WI38 (cell line): ENCODE data around the gene PLXND1.

Source experiments
- H3K4me3 ChIP-seq: 2 replicates; pipeline ENCODE4 v1.5.1; 2011; ENCODE audit warnings: low read depth, mild to moderate bottlenecking, control low read depth, low read length
- TF ChIP-seq, protein P1 (sequence below): IDR thresholded peaks from 2 replicates; pipeline ENCODE4 v1.5.1; 2012; ENCODE audit warnings: low read depth, mild to moderate bottlenecking, control low read depth, low read length

Gene PLXND1

DNA sequence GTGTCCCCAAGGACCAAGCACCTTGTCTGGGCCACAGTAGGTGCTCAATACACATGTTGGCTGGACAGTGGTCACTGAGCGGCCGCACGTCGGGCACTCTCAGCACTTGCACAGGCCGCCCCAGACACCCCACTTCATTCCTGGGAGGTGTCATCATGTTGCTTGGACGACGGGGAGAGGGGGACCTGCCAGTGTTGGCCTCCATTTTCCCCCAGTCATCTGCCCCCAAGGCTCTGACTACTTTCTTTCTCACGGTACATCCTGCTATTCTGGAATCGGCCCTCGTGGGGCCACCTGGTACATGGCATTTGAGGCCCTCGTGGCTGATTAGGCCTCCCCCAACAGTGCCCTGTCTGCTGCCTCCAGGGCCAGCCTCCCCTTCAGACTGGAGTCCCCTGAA, 79.2 kb downstream of the PLXND1 start:
- TF ChIP-seq, protein P1, sequence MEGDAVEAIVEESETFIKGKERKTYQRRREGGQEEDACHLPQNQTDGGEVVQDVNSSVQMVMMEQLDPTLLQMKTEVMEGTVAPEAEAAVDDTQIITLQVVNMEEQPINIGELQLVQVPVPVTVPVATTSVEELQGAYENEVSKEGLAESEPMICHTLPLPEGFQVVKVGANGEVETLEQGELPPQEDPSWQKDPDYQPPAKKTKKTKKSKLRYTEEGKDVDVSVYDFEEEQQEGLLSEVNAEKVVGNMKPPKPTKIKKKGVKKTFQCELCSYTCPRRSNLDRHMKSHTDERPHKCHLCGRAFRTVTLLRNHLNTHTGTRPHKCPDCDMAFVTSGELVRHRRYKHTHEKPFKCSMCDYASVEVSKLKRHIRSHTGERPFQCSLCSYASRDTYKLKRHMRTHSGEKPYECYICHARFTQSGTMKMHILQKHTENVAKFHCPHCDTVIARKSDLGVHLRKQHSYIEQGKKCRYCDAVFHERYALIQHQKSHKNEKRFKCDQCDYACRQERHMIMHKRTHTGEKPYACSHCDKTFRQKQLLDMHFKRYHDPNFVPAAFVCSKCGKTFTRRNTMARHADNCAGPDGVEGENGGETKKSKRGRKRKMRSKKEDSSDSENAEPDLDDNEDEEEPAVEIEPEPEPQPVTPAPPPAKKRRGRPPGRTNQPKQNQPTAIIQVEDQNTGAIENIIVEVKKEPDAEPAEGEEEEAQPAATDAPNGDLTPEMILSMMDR, result no peak
- no peak overlapping the region for H3K4me3 ChIP-seq

DNA sequence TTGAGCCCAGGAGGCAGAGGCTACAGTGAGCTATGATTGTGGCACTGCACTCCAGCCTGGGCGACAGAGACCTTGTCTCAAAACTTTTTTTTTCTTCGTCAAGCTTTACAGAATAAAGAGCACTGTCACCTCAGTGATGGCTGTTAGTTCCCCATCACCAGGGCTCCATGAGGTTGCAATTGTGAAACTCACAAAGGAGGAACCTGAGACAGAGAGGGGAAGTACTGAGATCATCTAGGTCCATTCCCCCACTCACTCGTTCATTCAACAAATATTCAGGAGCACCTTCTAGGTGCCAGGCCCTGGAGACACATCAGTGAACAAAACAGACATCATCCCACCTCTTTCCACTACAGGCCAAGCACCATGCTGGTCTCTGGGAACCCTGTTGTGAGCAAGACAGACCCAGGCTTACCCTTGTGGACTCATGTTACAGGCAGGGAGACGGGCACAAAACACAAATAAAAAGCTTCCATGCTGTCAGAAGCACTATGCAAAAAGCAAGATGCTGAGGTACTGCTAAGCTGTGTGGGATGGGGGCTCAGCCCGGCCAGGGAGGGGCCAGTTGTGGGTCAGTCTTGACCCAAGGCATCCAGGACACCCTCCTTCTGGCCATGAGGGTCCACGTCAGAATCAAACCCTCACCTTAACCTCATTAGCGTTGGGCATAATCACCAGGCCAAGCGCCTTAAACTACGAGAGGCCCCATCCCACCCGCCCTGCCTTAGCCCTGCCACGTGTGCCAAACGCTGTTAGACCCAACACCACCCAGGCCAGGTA, 80.2 kb downstream of the PLXND1 start:
- TF ChIP-seq, protein P1, result no peak
- no peak overlapping the region for H3K4me3 ChIP-seq

DNA sequence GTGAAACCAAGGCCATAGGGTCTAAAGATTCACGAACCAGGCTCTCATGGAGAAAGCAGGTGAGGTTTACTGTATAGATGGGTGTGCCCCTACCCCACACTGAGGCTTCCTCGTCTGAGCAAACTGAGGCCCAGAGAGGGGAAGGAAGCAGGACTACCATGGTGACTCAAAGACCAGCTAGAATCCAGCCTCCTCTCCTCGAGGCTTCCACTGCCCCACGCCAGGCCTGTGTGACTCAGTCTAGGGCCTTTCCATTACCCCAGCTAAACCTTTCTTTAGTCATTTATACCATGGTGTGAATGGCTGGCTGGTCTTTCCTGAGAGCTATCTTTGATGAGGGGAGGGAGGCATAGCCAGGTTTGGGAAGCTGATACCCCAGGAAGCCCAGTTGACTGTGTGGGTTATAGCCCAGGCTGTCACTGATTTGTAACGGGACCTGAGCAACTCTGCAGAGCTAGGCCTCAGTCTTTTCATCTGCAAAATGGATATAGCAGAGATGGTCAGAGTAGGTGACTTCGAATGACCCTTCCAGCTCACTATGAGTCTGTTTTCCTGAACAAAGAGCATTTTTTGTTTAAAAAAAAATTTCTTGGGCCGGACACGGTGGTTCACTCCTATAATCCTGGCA, 81.0 kb downstream of the PLXND1 start:
- H3K4me3 ChIP-seq, result no peak overlapping the region
- TF ChIP-seq, protein P1, result no peak

DNA sequence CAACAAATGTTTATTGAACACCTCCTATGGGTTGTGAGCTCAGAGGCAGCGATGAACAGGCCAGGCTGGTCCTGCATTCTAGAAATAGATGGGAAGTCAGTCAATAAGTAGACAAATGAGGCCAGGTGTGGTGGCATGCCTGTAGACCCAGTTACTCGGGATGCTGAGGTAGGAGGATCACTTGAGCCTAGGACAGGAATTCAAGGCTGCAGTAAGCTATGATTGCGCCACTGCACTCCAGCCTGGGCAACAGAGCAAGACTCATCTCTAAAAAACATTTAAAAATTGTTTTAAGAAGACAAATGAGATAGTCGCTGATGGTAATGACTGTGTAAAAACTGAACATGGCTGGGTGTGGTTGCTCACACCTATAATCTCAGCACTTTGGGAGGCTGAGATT, 82.4 kb downstream of the PLXND1 start:
- H3K4me3 ChIP-seq, result no peak overlapping the region
- TF ChIP-seq, protein P1, result no peak

DNA sequence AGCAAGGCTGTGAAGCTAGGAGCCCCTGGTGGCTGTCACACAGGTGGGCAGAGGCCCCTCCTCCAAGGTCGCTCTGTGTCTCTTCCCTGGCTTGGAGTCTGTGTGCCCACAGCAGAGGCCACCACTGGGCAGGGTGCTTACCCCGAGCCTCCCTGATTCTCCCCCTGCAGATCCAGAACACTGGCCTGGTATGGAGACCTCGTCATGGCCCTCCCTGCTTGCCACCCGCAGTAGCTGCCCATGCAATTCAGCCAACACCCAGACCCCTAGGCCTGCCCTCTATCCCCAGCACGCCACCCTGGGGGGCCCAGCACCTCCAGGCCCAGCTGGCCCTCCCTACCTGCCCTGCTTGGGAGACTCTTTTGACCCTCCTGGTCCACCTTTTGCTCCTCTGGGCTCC, 83.5 kb downstream of the PLXND1 start:
- TF ChIP-seq, protein P1, result no peak
- no peak overlapping the region for H3K4me3 ChIP-seq

DNA sequence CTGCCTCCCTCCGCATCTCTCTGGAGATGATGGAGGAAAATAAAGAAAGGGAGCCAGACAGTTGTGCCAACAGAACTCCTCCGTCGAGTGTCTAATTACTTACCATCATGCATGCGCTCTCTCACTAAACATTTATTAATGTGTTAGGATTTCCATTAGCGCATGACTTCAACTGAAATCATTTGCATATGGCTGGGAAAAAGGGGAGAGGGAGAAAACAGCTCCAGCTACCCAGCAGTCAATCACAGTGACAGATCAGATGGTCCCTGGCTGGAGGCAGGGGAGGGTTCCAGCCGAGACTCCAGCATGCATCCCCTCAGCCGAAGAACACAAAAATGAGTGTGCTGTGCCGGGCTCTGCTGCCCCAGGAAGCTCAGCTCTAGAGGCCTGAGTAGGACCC, 84.9 kb downstream of the PLXND1 start:
- TF ChIP-seq, protein P1, result no peak
- no peak overlapping the region for H3K4me3 ChIP-seq

DNA sequence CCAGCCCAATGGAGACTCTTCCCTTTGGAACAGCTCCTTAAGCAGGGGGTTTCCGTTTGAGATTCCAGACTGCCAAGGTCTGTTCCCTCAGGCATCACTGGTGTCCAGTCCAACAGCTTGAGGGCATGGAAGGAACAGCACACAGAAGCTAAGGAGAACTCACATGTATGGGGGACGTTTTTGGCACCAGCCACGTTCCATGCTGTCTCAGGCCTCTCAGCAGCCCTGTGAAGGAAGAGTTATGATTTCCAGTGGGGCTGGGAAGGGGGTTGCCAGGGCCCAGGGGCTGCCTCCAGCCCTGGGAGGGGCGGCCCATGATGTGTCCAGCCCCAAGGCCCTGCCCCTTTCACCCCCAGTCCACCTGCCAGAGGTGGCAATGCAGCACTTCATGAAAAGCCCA, 85.5 kb downstream of the PLXND1 start:
- TF ChIP-seq, protein P1, result no peak
- no peak overlapping the region for H3K4me3 ChIP-seq
